ENCODE data around the gene PIP5K1B.
A peak's percentile ranks its signal among the peaks of the same experiment; 100 is the strongest.

The PIP5K1B gene

GRCh38 chr9:68907910-68908309 lies 202.9 kb downstream of the PIP5K1B start:
- no peak for DNase-seq (ENCODE audit: low spot score)

- no peak for DNase-seq (ENCODE audit: low spot score)
These were observed 207.5 kb downstream of the PIP5K1B start for GRCh38 chr9:68912561-68912960.

GRCh38 chr9:68913054-68913453 lies 208.0 kb downstream of the PIP5K1B start:
- DNase-seq (ENCODE audit: low spot score): no peak

- no peak for DNase-seq (ENCODE audit: low spot score)
These were observed 209.7 kb downstream of the PIP5K1B start for GRCh38 chr9:68914751-68915150.

- no peak for DNase-seq (ENCODE audit: low spot score)
These were observed 214.6 kb downstream of the PIP5K1B start for GRCh38 chr9:68919661-68920060.

- no peak for DNase-seq (ENCODE audit: low spot score)
These were observed 215.9 kb downstream of the PIP5K1B start for GRCh38 chr9:68920921-68921320.

GRCh38 chr9:68923480-68923879 lies 218.4 kb downstream of the PIP5K1B start:
- DNase-seq (ENCODE audit: low spot score): no peak

- no peak for DNase-seq (ENCODE audit: low spot score)
These were observed 220.1 kb downstream of the PIP5K1B start for GRCh38 chr9:68925175-68925574.

- no peak for DNase-seq (ENCODE audit: low spot score)
These were observed 222.1 kb downstream of the PIP5K1B start for GRCh38 chr9:68927165-68927564.

GRCh38 chr9:68931821-68932220 lies 226.8 kb downstream of the PIP5K1B start:
- peak; percentile 71 for DNase-seq (ENCODE audit: low spot score)

GRCh38 chr9:68932458-68932857 lies 227.4 kb downstream of the PIP5K1B start:
- no peak for DNase-seq (ENCODE audit: low spot score)

GRCh38 chr9:68933434-68934328 lies 228.6 kb downstream of the PIP5K1B start:
- no peak for DNase-seq (ENCODE audit: low spot score)

- no peak for DNase-seq (ENCODE audit: low spot score)
These were observed 229.2 kb downstream of the PIP5K1B start for GRCh38 chr9:68934329-68934644.

- no peak for DNase-seq (ENCODE audit: low spot score)
These were observed 235.5 kb downstream of the PIP5K1B start for GRCh38 chr9:68940573-68940972.

GRCh38 chr9:68941780-68942459 lies 236.9 kb downstream of the PIP5K1B start:
- no peak for DNase-seq (ENCODE audit: low spot score)

- DNase-seq (ENCODE audit: low spot score): no peak
These were observed 237.8 kb downstream of the PIP5K1B start for GRCh38 chr9:68942790-68943189.

- DNase-seq (ENCODE audit: low spot score): no peak
These were observed 242.0 kb downstream of the PIP5K1B start for GRCh38 chr9:68947015-68947414.

GRCh38 chr9:68947842-68948569 lies 243.0 kb downstream of the PIP5K1B start:
- no peak for DNase-seq (ENCODE audit: low spot score)

GRCh38 chr9:68949271-68950000 lies 244.4 kb downstream of the PIP5K1B start:
- DNase-seq (ENCODE audit: low spot score): no peak

GRCh38 chr9:68950188-68950587 lies 245.1 kb downstream of the PIP5K1B start:
- no peak for DNase-seq (ENCODE audit: low spot score)

GRCh38 chr9:68950689-68951088 lies 245.6 kb downstream of the PIP5K1B start:
- no peak for DNase-seq (ENCODE audit: low spot score)
